ENCODE measurements around the gene RFTN2.

Gene RFTN2

GRCh38 chr2:197705121-197705911 lies 29.9 kb upstream of the RFTN2 start, which contains the start of gene MARS2:
Gene MARS2 (plus strand): TSS chr2:197705369. CDS start chr2:197705406, 37 bp downstream.
- TF ChIP-seq BACH2 (CRISPR knock-in tag; IDR thresholded peaks at IDR 0.05; ENCODE audit: borderline replicate concordance) (no peak), PPARA (CRISPR knock-in tag; IDR thresholded peaks at IDR 0.05; ENCODE audit: borderline replicate concordance) (no peak), ZC3H10 (CRISPR knock-in tag; IDR thresholded peaks at IDR 0.05) (no peak), ZNF8 (CRISPR knock-in tag; IDR thresholded peaks at IDR 0.05) (no peak), ZNF565 (CRISPR knock-in tag; conservative IDR thresholded peaks at IDR 0.05; ENCODE audit: low read depth) (no peak), ESRRG (CRISPR knock-in tag; IDR thresholded peaks at IDR 0.05) (no peak), OSR1 (CRISPR knock-in tag; IDR thresholded peaks at IDR 0.05) (no peak), ZFP30 (CRISPR knock-in tag; IDR thresholded peaks at IDR 0.05) (no peak), GLIS3 (CRISPR knock-in tag; IDR thresholded peaks at IDR 0.05) (no peak), CSDC2 (CRISPR knock-in tag; IDR thresholded peaks at IDR 0.05) (no peak)
- TF ChIP-seq, protein P1, sequence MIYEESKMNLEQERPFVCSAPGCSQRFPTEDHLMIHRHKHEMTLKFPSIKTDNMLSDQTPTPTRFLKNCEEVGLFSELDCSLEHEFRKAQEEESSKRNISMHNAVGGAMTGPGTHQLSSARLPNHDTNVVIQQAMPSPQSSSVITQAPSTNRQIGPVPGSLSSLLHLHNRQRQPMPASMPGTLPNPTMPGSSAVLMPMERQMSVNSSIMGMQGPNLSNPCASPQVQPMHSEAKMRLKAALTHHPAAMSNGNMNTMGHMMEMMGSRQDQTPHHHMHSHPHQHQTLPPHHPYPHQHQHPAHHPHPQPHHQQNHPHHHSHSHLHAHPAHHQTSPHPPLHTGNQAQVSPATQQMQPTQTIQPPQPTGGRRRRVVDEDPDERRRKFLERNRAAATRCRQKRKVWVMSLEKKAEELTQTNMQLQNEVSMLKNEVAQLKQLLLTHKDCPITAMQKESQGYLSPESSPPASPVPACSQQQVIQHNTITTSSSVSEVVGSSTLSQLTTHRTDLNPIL (CRISPR knock-in tag; IDR thresholded peaks at IDR 0.05; ENCODE audit: low read depth): no peak
- peak; percentile 87 for ATAC-seq

DNA sequence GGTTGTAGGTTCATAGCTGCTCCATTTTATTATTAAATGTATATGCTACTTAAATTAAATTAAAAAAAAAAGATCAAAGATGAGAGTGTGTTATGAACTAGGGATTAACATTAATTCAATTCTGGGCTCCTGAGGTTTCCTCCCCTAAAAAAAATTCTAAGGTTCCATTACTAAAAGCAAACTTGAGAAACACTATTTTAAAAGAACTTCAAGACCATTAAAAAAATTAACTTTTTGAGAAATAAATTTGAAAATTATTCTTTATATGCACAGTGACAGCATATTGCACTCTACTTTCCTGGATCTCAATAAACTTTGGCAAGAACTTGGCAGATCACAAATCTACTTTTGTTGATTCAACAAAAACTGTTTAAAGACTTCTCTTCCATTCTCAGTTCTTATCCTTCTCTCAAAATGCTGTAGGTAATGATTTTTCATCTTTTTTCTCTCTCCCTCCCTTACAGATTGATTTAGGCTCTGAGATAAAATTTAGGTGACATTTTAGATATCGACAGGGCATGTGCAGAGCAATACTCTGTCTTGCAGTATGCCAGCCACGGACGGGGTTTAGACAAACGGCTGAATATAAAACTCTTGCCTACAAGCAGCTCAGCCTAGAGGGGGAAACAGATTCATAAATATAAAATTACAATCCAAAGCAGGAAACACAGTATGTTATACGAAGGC lies 29.2 kb upstream of the RFTN2 start:
- TF ChIP-seq TOX (CRISPR knock-in tag; IDR thresholded peaks at IDR 0.05; ENCODE audit: borderline replicate concordance) (no peak), ZFP3 (CRISPR knock-in tag; IDR thresholded peaks at IDR 0.05) (no peak), OSR1 (CRISPR knock-in tag; IDR thresholded peaks at IDR 0.05) (no peak), PPARA (CRISPR knock-in tag; IDR thresholded peaks at IDR 0.05; ENCODE audit: borderline replicate concordance) (no peak), ISL1 (CRISPR knock-in tag; IDR thresholded peaks at IDR 0.05) (no peak), ZFP30 (CRISPR knock-in tag; IDR thresholded peaks at IDR 0.05) (no peak), ARNTL (CRISPR knock-in tag; IDR thresholded peaks at IDR 0.05; ENCODE audit: borderline replicate concordance, low read depth) (no peak), CSDC2 (CRISPR knock-in tag; IDR thresholded peaks at IDR 0.05) (no peak), ZNF8 (CRISPR knock-in tag; IDR thresholded peaks at IDR 0.05) (no peak), ZNF70 (CRISPR knock-in tag; IDR thresholded peaks at IDR 0.05) (no peak), SNAI2 (CRISPR knock-in tag; IDR thresholded peaks at IDR 0.05) (no peak), ZC3H10 (CRISPR knock-in tag; IDR thresholded peaks at IDR 0.05) (no peak), ZNF565 (CRISPR knock-in tag; conservative IDR thresholded peaks at IDR 0.05; ENCODE audit: low read depth) (no peak), CSRNP3 (CRISPR knock-in tag; IDR thresholded peaks at IDR 0.05) (no peak), PATZ1 (CRISPR knock-in tag; IDR thresholded peaks at IDR 0.05; ENCODE audit: borderline replicate concordance) (no peak)
- TF ChIP-seq, protein P1 (CRISPR knock-in tag; IDR thresholded peaks at IDR 0.05; ENCODE audit: low read depth): no peak
- TF ChIP-seq, protein P2, sequence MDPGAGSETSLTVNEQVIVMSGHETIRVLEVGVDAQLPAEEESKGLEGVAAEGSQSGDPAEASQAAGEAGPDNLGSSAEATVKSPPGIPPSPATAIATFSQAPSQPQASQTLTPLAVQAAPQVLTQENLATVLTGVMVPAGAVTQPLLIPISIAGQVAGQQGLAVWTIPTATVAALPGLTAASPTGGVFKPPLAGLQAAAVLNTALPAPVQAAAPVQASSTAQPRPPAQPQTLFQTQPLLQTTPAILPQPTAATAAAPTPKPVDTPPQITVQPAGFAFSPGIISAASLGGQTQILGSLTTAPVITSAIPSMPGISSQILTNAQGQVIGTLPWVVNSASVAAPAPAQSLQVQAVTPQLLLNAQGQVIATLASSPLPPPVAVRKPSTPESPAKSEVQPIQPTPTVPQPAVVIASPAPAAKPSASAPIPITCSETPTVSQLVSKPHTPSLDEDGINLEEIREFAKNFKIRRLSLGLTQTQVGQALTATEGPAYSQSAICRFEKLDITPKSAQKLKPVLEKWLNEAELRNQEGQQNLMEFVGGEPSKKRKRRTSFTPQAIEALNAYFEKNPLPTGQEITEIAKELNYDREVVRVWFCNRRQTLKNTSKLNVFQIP (CRISPR knock-in tag; IDR thresholded peaks at IDR 0.05; ENCODE audit: borderline replicate concordance, low read depth): no peak
- TF ChIP-seq, protein P3, sequence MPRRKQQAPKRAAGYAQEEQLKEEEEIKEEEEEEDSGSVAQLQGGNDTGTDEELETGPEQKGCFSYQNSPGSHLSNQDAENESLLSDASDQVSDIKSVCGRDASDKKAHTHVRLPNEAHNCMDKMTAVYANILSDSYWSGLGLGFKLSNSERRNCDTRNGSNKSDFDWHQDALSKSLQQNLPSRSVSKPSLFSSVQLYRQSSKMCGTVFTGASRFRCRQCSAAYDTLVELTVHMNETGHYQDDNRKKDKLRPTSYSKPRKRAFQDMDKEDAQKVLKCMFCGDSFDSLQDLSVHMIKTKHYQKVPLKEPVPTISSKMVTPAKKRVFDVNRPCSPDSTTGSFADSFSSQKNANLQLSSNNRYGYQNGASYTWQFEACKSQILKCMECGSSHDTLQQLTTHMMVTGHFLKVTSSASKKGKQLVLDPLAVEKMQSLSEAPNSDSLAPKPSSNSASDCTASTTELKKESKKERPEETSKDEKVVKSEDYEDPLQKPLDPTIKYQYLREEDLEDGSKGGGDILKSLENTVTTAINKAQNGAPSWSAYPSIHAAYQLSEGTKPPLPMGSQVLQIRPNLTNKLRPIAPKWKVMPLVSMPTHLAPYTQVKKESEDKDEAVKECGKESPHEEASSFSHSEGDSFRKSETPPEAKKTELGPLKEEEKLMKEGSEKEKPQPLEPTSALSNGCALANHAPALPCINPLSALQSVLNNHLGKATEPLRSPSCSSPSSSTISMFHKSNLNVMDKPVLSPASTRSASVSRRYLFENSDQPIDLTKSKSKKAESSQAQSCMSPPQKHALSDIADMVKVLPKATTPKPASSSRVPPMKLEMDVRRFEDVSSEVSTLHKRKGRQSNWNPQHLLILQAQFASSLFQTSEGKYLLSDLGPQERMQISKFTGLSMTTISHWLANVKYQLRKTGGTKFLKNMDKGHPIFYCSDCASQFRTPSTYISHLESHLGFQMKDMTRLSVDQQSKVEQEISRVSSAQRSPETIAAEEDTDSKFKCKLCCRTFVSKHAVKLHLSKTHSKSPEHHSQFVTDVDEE (CRISPR knock-in tag; IDR thresholded peaks at IDR 0.05): no peak
- ATAC-seq: peak; percentile 27

Data from SK-N-SH treated with all-trans-retinoic acid at 6 μM for 48 hours (cell line).